HCT116 (cell line): ENCODE measurements around the gene RASAL2.

Experiments
- CEBPB ChIP-seq: IDR thresholded peaks from 2 replicates; pipeline ENCODE4 v1.6.1; 2012; ENCODE audit warnings: low read depth
- CTCF ChIP-seq, 3 experiments: fragments of 200-600 bp in 1 of 3; sonication (generic) in 1 of 3; IDR thresholded peaks in 2 of 3; conservative IDR thresholded peaks in 1 of 3; 2 replicates each; pipeline ENCODE4 v1.5.1; 2012 to 2017; ENCODE audit warnings: low read depth in 2 of 3, low read length in 2 of 3, antibody characterized with exemption in 1 of 3, borderline replicate concordance in 1 of 3, control low read depth in 1 of 3, mild to moderate bottlenecking in 1 of 3, mixed read lengths in 1 of 3, mixed run types in 1 of 3, moderate library complexity in 1 of 3; ENCODE audit not compliant: insufficient read depth in 1 of 3
- EGR1 ChIP-seq: IDR thresholded peaks from 2 replicates; pipeline ENCODE4 v1.6.1; 2012; ENCODE audit warnings: low read depth
- EZH2 ChIP-seq: fragments of 200-600 bp; sonication (generic); IDR thresholded peaks from 2 replicates; pipeline ENCODE4 v1.6.1; 2017; ENCODE audit warnings: antibody characterized with exemption, mixed run types
- EZH2phosphoT487 ChIP-seq: fragments of 200-600 bp; IDR thresholded peaks from 2 replicates; pipeline ENCODE4 v1.6.1; 2018; ENCODE audit warnings: antibody characterized with exemption, borderline replicate concordance
- FOSL1 ChIP-seq: IDR thresholded peaks from 2 replicates; pipeline ENCODE4 v1.6.1; 2012; ENCODE audit warnings: low read depth
- POLR2A ChIP-seq: IDR thresholded peaks from 2 replicates; pipeline ENCODE4 v1.7.0; 2011; ENCODE audit warnings: borderline replicate concordance; ENCODE audit not compliant: insufficient read depth, insufficient read length; ENCODE audit errors: extremely low read depth
- RAD21 ChIP-seq: IDR thresholded peaks from 2 replicates; pipeline ENCODE4 v1.6.1; 2012; ENCODE audit warnings: low read depth, mild to moderate bottlenecking
- REST ChIP-seq: IDR thresholded peaks from 2 replicates; pipeline ENCODE4 v1.6.1; 2012; ENCODE audit warnings: low read depth
- YY1 ChIP-seq: IDR thresholded peaks from 2 replicates; pipeline ENCODE4 v1.6.1; 2011; ENCODE audit warnings: low read length, low read depth, moderate library complexity, mild to moderate bottlenecking; ENCODE audit not compliant: insufficient replicate concordance; ENCODE audit errors: extremely low read depth
- ZFX ChIP-seq: fragments of 450-650 bp; IDR thresholded peaks from 2 replicates; pipeline ENCODE4 v1.6.1; 2017
- ZNF274 ChIP-seq: fragments of 200-500 bp; sonication (Bioruptor generic); IDR thresholded peaks from 2 replicates; pipeline ENCODE4 v1.6.1; 2014; ENCODE audit warnings: mild to moderate bottlenecking, low read depth, low read length, inconsistent platforms
- TF ChIP-seq, protein P1 (sequence below): IDR thresholded peaks from 2 replicates; pipeline ENCODE4 v1.6.1; 2012
- TF ChIP-seq, protein P2 (sequence below): IDR thresholded peaks from 2 replicates; pipeline ENCODE4 v1.6.1; 2012

- no peak for TF ChIP-seq POLR2A
- no peak for TF ChIP-seq YY1
- TF ChIP-seq CTCF (IDR thresholded peaks at IDR 0.05 in 2 of 3, conservative IDR thresholded peaks at IDR 0.05 in 1 of 3; ENCODE audit: borderline replicate concordance in 1 of 3, insufficient read depth in 1 of 3, low read depth in 2 of 3, low read length in 2 of 3): no peak
- TF ChIP-seq FOSL1: no peak
- no peak for TF ChIP-seq EZH2
- no peak for TF ChIP-seq REST
- TF ChIP-seq EZH2phosphoT487: no peak
- no peak for TF ChIP-seq CEBPB
- TF ChIP-seq EGR1: no peak
- TF ChIP-seq RAD21: no peak
- TF ChIP-seq, protein P1, sequence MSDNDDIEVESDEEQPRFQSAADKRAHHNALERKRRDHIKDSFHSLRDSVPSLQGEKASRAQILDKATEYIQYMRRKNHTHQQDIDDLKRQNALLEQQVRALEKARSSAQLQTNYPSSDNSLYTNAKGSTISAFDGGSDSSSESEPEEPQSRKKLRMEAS: no peak
- TF ChIP-seq, protein P2, sequence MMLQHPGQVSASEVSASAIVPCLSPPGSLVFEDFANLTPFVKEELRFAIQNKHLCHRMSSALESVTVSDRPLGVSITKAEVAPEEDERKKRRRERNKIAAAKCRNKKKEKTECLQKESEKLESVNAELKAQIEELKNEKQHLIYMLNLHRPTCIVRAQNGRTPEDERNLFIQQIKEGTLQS: no peak
- TF ChIP-seq ZFX: no peak
- no peak for TF ChIP-seq ZNF274
These were observed 94.4 kb downstream of the RASAL2 start for GRCh38 chr1:178188306-178188705.
